ENCODE results near the gene TENM4. TPM values are rescaled to one million over a fixed set of nuclear protein-coding genes. Genes with fewer than 3 reads are reported as not detected.

TENM4 gene
- total and polyA plus RNA-seq, 11 donors: 0.08 to 6.4 (median 1.0) TPM

- DNase-seq: no peak
- intact Hi-C loops (cut with DNase I): no loop called here
- Histone ChIP-seq H3K27me3 (no peaks in the 10 kb centered on the region), H3K27ac (no peak overlapping the region), H3K36me3 (no peaks in the 10 kb centered on the region), H3K4me1 (peaks cover 0 to 5% (median 3%) of the 10 kb centered on the region in 12 donors), H3K9me3 (peaks cover 0 to 10% (median 0%) of the 10 kb centered on the region in 12 donors), H3K4me3 (no peak overlapping the region)
- WGBS, 4 donors: 45 to 54% (median 50%) methylated on average over 3 of the region's 3 CpGs
- no peak for ATAC-seq
- TF ChIP-seq CTCF (IDR thresholded peaks at IDR 0.05): no peak
- TF ChIP-seq POLR2A (IDR thresholded peaks at IDR 0.05): no peak
These were observed 261.7 kb downstream of the TENM4 start for GRCh38 chr11:79179087-79179486.

DNA sequence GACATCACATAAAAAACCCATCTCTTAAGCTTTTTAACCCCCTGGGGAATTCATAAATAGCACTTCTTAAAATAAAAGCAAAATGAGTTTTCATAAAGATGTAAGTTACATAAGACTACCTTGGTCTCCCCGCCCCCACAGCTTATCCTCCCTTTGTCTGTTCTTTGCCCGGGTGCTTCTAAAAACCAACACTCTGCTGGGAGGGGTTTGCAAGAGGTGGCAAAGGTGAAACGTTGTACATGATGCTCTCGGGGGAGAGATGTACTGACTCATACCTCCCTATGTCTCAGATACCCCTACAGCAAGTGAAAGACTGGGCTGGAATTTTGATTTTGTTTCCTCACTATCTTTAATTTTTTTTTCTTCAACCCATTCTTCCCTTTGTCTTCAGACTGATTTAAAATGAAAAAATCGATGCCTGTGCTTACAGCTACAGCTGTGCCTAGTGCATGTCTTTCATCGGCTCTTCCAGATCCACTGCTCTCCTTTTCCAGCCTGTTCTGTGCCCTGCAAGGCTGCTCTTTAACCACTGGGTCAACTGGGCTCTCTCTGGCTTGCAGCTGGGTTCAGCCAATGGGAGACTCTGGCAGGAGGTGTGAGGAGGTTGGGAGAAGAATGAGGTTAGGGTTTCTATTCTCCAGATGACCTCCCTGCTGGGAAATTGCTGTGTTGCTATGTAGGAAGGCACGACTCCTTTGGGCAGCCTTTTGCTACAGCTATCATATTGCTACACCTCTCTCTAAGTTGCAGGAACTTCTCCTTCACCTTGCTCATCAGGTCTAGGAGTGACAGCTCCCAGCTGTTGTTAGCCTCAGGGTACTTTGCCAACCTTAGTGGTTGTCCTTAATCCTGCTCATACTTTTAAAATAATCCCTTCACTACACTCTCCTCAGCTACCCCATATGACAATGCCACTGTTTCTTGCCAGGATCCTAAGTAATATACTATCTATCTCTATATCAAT is 266.5 kb downstream of the TENM4 start:
- no peak for DNase-seq
- peak overlapping the region in 4 of 12 donors; percentile 28 to 70 (median 36) for H3K27ac ChIP-seq
- no peaks in the 10 kb centered on the region for H3K27me3 ChIP-seq
- H3K4me1 ChIP-seq: peaks cover 0 to 16% (median 8%) of the 10 kb centered on the region in 12 donors
- H3K36me3 ChIP-seq: no peaks in the 10 kb centered on the region
- H3K4me3 ChIP-seq: no peak overlapping the region
- WGBS, 4 donors: 34 to 50% (median 41%) methylated on average over 7 of the region's 7 CpGs
- H3K9me3 ChIP-seq: no peaks in the 10 kb centered on the region
- ATAC-seq: peak in 2 of 4 donors; percentile 28 to 48
- no peak for TF ChIP-seq CTCF (IDR thresholded peaks at IDR 0.05)
- TF ChIP-seq POLR2A (IDR thresholded peaks at IDR 0.05): no peak
- intact Hi-C loops (cut with DNase I): no loop called here

- no peak for TF ChIP-seq CTCF (IDR thresholded peaks at IDR 0.05)
- no peak for TF ChIP-seq POLR2A (IDR thresholded peaks at IDR 0.05)
- DNase-seq (peak in 4 of 5 donors; percentile 31 to 42 (median 36)), ATAC-seq (peak; percentile 67 to 93 (median 88))
- H3K36me3 ChIP-seq: no peaks in the 10 kb centered on the region
- H3K27me3 ChIP-seq: no peaks in the 10 kb centered on the region
- 42 to 44% (median 42%) methylated on average over 5 of the region's 5 CpGs for WGBS, 4 donors
- no peaks in the 10 kb centered on the region for H3K9me3 ChIP-seq
- intact Hi-C loops (cut with DNase I): no loop called here
- H3K27ac ChIP-seq: peak overlapping the region in 5 of 12 donors; percentile 28 to 70 (median 36)
- no peak overlapping the region for H3K4me3 ChIP-seq
- peaks cover 0 to 16% (median 8%) of the 10 kb centered on the region in 12 donors for H3K4me1 ChIP-seq
These were observed 267.2 kb downstream of the TENM4 start for GRCh38 chr11:79173615-79174014.

DNA sequence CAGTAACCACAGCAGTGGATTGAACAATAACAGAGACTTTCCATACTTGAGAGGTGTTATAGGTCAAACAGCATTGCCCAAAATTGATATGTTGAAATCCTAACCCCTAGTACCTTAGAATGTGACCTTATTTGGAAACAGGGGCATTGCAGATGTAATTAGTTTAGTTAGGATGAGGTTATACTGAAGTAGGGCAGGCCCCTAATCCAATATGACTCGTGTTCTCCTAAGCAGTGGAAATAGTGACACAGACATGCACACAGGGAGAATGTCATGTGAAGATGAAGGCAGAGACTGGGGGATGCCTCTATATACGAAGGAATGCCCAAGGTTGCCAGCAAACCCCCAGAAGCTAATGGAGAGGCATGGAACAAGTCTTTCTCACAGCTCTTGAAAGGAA is 270.5 kb downstream of the TENM4 start:
- ATAC-seq (no peak), DNase-seq (no peak)
- peaks cover 0 to 16% (median 8%) of the 10 kb centered on the region in 12 donors for H3K4me1 ChIP-seq
- H3K9me3 ChIP-seq: no peaks in the 10 kb centered on the region
- H3K36me3 ChIP-seq: no peaks in the 10 kb centered on the region
- H3K27me3 ChIP-seq: no peaks in the 10 kb centered on the region
- no peak overlapping the region for H3K27ac ChIP-seq
- TF ChIP-seq POLR2A (IDR thresholded peaks at IDR 0.05): no peak
- TF ChIP-seq CTCF (IDR thresholded peaks at IDR 0.05): no peak
- intact Hi-C loops (cut with DNase I): no loop called here
- H3K4me3 ChIP-seq: no peak overlapping the region
- 75 to 93% (median 86%) methylated on average over 2 of the region's 2 CpGs for WGBS, 4 donors

All from heart left ventricle (tissue), 16 donors.